ENCODE data around the gene TBATA. TPM values are rescaled to one million over a fixed set of nuclear protein-coding genes. Genes with fewer than 3 reads are reported as not detected.

Gene TBATA
- total and polyA plus RNA-seq, 2 experiments from 2014 or later = not detected

DNA sequence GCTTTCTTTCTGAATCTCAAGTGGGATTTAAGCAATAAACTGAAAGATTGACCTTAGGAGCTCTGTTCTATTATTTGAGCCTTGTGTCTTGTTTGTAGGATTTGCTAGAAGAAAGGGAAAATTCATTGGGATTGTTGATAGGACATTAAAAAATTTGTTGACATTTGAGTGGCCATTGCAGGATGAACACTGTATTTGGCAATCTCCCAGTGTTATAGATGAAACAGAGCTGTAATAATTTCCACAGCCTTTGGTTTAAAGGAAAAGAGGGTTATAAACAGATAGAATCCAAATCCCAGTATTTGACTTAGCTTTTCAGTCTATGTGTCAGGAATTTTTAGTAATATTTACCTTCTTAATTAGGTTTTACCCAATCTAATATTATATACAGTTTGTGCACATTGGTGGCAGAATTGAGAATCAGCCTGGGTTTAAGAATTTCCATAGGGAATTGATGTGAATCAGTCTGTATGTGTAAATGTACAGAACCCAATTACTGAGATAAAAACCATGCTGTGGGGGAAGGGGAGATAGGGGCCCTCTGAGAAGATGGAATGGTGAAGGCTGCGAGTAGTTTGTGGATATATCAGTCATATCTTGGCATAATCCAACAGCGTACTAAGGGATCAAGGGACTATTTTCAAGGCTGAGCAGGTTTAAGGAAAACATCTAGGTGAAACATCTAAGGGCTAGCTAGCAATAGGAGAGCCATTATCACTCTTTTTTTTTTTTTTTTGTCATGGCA, 37.1 kb upstream of the TBATA start:
- Histone ChIP-seq H3K27me3 (no peaks in the 10 kb centered on the region), H3K4me3 (no peak overlapping the region), H3K4me1 (ENCODE audit: low read depth) (peaks cover 39% of the 10 kb centered on the region), H3K36me3 (peaks cover 7% of the 10 kb centered on the region), H3K27ac (peak overlapping the region; percentile 36), H3K9me3 (ENCODE audit: low read depth) (no peaks in the 10 kb centered on the region)
- TF ChIP-seq CTCF (IDR thresholded peaks at IDR 0.05; ENCODE audit: low read depth, low read length) = no peak
- no peak for DNase-seq (ENCODE audit: low read depth in 1 of 2, low spot score in 1 of 2)

- Histone ChIP-seq H3K4me3 (no peak overlapping the region), H3K27ac (peak overlapping the region; percentile 36), H3K27me3 (no peaks in the 10 kb centered on the region), H3K4me1 (ENCODE audit: low read depth) (peaks cover 33% of the 10 kb centered on the region), H3K9me3 (ENCODE audit: low read depth) (no peaks in the 10 kb centered on the region), H3K36me3 (peaks cover 7% of the 10 kb centered on the region)
- no peak for DNase-seq (ENCODE audit: low read depth in 1 of 2, low spot score in 1 of 2)
- no peak for TF ChIP-seq CTCF (IDR thresholded peaks at IDR 0.05; ENCODE audit: low read depth, low read length)
These were observed 36.0 kb upstream of the TBATA start for GRCh38 chr10:70820976-70821750.

- H3K36me3 ChIP-seq = peaks cover 7% of the 10 kb centered on the region
- H3K27me3 ChIP-seq = no peaks in the 10 kb centered on the region
- H3K27ac ChIP-seq = peak overlapping the region; percentile 90
- TF ChIP-seq CTCF (IDR thresholded peaks at IDR 0.05; ENCODE audit: low read depth, low read length) = no peak
- H3K9me3 ChIP-seq (ENCODE audit: low read depth) = no peaks in the 10 kb centered on the region
- peak; percentile 84 to 86 for DNase-seq (ENCODE audit: low read depth in 1 of 2, low spot score in 1 of 2)
- H3K4me3 ChIP-seq = peak overlapping the region; percentile 69
- H3K4me1 ChIP-seq (ENCODE audit: low read depth) = peaks cover 14% of the 10 kb centered on the region
These were observed 31.2 kb upstream of the TBATA start for GRCh38 chr10:70816220-70816894.

GRCh38 chr10:70815504-70816219, 30.5 kb upstream of the TBATA start, which contains the start of gene SGPL1:
Gene SGPL1 (plus strand): TSS chr10:70815948. CDS start chr10:70816854, 906 bp downstream.
- peak within 1 kb of the TSS; percentile 90 for H3K27ac ChIP-seq

More at GRCh38 chr10:70815504-70816219, 30.5 kb upstream of the TBATA start, which contains the start of gene SGPL1:
- Histone ChIP-seq H3K9me3 (ENCODE audit: low read depth) (no peaks in the 10 kb centered on the region), H3K4me1 (ENCODE audit: low read depth) (peaks cover 14% of the 10 kb centered on the region), H3K27me3 (no peaks in the 10 kb centered on the region), H3K4me3 (peak within 1 kb of the TSS; percentile 69), H3K36me3 (peaks cover 7% of the 10 kb centered on the region)
- DNase-seq (ENCODE audit: low read depth in 1 of 2, low spot score in 1 of 2) = peak; percentile 88 to 93
- TF ChIP-seq CTCF (IDR thresholded peaks at IDR 0.05; ENCODE audit: low read depth, low read length) = peak; percentile 84

Data from cardiac muscle cell (in vitro differentiated cells and primary cell).